ENCODE data around the gene KCTD16.

DNA sequence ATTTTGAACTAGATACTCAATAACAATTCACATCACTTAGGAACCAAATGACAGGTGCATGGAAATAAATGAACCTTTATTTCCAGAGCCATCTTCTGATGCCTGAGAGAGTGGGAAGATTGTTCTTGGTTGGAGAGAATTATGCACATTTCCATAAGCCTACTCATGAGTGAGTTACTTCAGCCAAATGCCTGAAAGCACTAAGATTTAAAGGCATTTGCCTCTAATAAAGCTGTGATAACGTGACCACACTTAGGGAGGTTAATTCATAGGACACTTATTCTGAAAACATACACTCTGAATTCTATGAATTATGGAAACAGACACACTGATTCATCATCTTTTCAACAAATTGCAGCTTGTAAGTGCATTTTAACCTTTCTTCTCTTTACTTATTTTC is 40.0 kb downstream of the KCTD16 start:
- TF ChIP-seq, protein P1, sequence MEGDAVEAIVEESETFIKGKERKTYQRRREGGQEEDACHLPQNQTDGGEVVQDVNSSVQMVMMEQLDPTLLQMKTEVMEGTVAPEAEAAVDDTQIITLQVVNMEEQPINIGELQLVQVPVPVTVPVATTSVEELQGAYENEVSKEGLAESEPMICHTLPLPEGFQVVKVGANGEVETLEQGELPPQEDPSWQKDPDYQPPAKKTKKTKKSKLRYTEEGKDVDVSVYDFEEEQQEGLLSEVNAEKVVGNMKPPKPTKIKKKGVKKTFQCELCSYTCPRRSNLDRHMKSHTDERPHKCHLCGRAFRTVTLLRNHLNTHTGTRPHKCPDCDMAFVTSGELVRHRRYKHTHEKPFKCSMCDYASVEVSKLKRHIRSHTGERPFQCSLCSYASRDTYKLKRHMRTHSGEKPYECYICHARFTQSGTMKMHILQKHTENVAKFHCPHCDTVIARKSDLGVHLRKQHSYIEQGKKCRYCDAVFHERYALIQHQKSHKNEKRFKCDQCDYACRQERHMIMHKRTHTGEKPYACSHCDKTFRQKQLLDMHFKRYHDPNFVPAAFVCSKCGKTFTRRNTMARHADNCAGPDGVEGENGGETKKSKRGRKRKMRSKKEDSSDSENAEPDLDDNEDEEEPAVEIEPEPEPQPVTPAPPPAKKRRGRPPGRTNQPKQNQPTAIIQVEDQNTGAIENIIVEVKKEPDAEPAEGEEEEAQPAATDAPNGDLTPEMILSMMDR (IDR thresholded peaks at IDR 0.05): no peak
- TF ChIP-seq POLR2A (IDR thresholded peaks at IDR 0.05): no peak

Data from body of pancreas (tissue), 4 donors.